HepG2 (cell line): ENCODE data around the gene POLR1E. TPM values are rescaled to one million over a fixed set of nuclear protein-coding genes. Genes with fewer than 3 reads are reported as not detected.

Source experiments
- CEBPZ ChIP-seq: IDR thresholded peaks from 2 replicates; pipeline ENCODE4 v1.6.1; 2012; ENCODE audit warnings: low read length, improper control_type of control experiment
- HCFC1 ChIP-seq: fragments of 150-350 bp; IDR thresholded peaks from 2 replicates; pipeline ENCODE4 v1.6.1; 2014; ENCODE audit warnings: low read depth, low read length
- HNRNPLL ChIP-seq: fragments of 200-400 bp; formaldehyde crosslinking; IDR thresholded peaks from 2 replicates; pipeline ENCODE4 v1.6.1; 2017; ENCODE audit warnings: mild to moderate bottlenecking, low read depth, low read length; ENCODE audit not compliant: poor library complexity, severe bottlenecking
- NR2C2 ChIP-seq: sonication (generic); formaldehyde crosslinking; IDR thresholded peaks from 2 replicates; pipeline ENCODE4 v1.4.0; 2020; ENCODE audit warnings: missing genetic modification reagents, mild to moderate bottlenecking, moderate library complexity, borderline replicate concordance
- SIN3A ChIP-seq: IDR thresholded peaks from 2 replicates; pipeline ENCODE4 v1.6.1; 2011; ENCODE audit warnings: low read depth, mild to moderate bottlenecking, control low read depth, low read length, borderline replicate concordance
- SRSF1 ChIP-seq: fragments of 200-400 bp; formaldehyde crosslinking; optimal IDR thresholded peaks from 2 replicates; pipeline ENCODE3; 2017; ENCODE audit warnings: mild to moderate bottlenecking, low read depth, low read length, moderate library complexity
- ZFY ChIP-seq: sonication (generic); formaldehyde crosslinking; IDR thresholded peaks from 2 replicates; pipeline ENCODE4 v1.4.0; 2020; ENCODE audit warnings: missing genetic modification reagents
- ZMYM4 ChIP-seq: sonication (generic); formaldehyde crosslinking; IDR thresholded peaks from 2 replicates; pipeline ENCODE4 v1.8.1; 2023; ENCODE audit warnings: mild to moderate bottlenecking, missing genetic modification reagents
- ZNF136 ChIP-seq: sonication (generic); formaldehyde crosslinking; IDR thresholded peaks from 2 replicates; pipeline ENCODE4 v1.8.1; 2022; ENCODE audit warnings: low read depth, mild to moderate bottlenecking, moderate library complexity, missing genetic modification reagents
- ZNF629 ChIP-seq: sonication (generic); formaldehyde crosslinking; conservative IDR thresholded peaks from 2 replicates; pipeline ENCODE4 v1.5.0; 2020; ENCODE audit warnings: missing genetic modification reagents
- ZNF646 ChIP-seq: sonication (generic); formaldehyde crosslinking; IDR thresholded peaks from 2 replicates; pipeline ENCODE4 v1.9.0; 2021; ENCODE audit warnings: mild to moderate bottlenecking, missing genetic modification reagents
- ZNF790 ChIP-seq: sonication (generic); formaldehyde crosslinking; IDR thresholded peaks from 2 replicates; pipeline ENCODE4 v1.8.0; 2022; ENCODE audit warnings: missing genetic modification reagents, mild to moderate bottlenecking, borderline replicate concordance
- ZNF878 ChIP-seq: sonication (generic); formaldehyde crosslinking; IDR thresholded peaks from 2 replicates; pipeline ENCODE4 v1.8.1; 2023; ENCODE audit warnings: mild to moderate bottlenecking, missing genetic modification reagents, moderate library complexity
- polyA plus RNA-seq, 8 experiments: library from polyadenylated mRNA; depleted of rRNA in 3 of 8; stranded (reverse) in 7 of 8; unstranded in 1 of 8; fragments of >200 nt; fragmentation: Illumina TruSeq in 4 of 8; extraction: Trizol in 4 of 8; gene quantifications; 2 replicates each; pipeline versions ENCODE4 v1.2.1 to v1.2.3, GENCODE V29; 2011 to 2016; ENCODE audit warnings: low read depth in 4 of 8, missing spikeins in 1 of 8, mixed read lengths in 1 of 8; ENCODE audit not compliant: insufficient read depth in 1 of 8
- total RNA-seq, 5 experiments: library from RNA; depleted of rRNA; stranded (reverse); fragments of >200 nt; fragmentation: Illumina TruSeq; extraction: Trizol; gene quantifications; 2 replicates each; pipeline ENCODE4 v1.2.3, GENCODE V29; 2016; ENCODE audit warnings: low read depth in 1 of 5
- TF ChIP-seq, protein P1 (sequence below): sonication (generic); formaldehyde crosslinking; IDR thresholded peaks from 2 replicates; pipeline ENCODE4 v1.9.0; 2022; ENCODE audit warnings: low read depth, missing genetic modification reagents
- TF ChIP-seq, protein P2 (sequence below): IDR thresholded peaks from 2 replicates; pipeline ENCODE4 v1.6.1; 2016; ENCODE audit warnings: mild to moderate bottlenecking

Gene POLR1E
- total and polyA plus RNA-seq, 2 of the 13 experiments (the other 11 are each of a cell fraction or from before 2014, with no cell fraction given) = 23.0 to 37.8 TPM

DNA sequence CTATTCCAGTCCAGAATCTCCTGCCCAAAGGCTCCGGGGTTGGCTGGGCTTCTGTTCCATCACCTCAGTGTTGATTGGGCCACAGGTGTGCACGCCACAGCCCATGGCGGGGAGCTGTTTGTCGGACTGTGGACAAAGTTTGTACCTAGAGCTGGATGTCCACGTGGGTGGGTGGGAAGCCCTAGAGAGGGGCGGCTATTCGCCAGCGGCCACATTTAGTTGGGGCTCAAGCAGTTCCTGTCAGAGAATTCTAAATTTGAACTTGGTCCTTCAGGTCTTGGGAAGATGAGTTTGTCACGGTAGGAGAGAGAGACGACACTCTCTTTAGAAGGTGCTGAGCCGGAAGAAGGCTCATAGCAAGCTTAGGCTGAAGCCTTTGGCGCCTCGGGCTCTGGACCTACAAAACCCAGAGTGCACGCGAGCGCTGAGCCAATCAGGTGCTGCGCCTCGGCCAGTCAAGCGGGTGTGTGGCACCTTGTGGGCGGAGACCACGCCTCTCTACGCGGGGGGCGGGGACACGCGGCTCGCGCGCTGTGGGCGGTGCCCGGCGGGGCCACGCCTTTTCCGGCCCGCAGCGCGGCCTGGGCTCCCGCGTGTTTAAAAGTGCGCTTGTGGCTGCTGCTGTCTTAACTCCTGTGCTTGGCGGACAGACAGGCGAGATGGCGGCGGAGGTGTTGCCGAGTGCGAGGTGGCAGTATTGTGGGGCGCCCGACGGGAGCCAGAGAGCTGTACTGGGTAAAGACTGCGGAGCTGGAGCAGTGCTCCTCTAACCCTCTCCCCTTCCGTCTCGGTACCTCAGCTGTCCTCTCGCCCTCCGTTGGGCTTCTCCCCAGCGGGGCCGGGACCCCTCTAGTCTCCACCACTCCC lies at the start of gene POLR1E (continued):
- TF ChIP-seq ZNF790 (CRISPR knock-in tag) (no peak), ZMYM4 (peak; percentile 78), HCFC1 (no peak), ZFY (peak; percentile 84), ZNF646 (CRISPR knock-in tag) (no peak), HNRNPLL (peak; percentile 87), SIN3A (peak; percentile 86; the same call in 1 of the 2 replicates), SRSF1 (no peak), CEBPZ (no peak), ZNF136 (CRISPR knock-in tag) (no peak), NR2C2 (CRISPR knock-in tag) (peak; percentile 55; the same call in 1 of the 2 replicates), ZNF878 (CRISPR knock-in tag) (peak; percentile 81; the same call in 1 of the 2 replicates), ZNF629 (CRISPR knock-in tag) (0 out of 2 replicates have a peak, but pooled peaks have one; percentile 7)
- TF ChIP-seq, protein P1, sequence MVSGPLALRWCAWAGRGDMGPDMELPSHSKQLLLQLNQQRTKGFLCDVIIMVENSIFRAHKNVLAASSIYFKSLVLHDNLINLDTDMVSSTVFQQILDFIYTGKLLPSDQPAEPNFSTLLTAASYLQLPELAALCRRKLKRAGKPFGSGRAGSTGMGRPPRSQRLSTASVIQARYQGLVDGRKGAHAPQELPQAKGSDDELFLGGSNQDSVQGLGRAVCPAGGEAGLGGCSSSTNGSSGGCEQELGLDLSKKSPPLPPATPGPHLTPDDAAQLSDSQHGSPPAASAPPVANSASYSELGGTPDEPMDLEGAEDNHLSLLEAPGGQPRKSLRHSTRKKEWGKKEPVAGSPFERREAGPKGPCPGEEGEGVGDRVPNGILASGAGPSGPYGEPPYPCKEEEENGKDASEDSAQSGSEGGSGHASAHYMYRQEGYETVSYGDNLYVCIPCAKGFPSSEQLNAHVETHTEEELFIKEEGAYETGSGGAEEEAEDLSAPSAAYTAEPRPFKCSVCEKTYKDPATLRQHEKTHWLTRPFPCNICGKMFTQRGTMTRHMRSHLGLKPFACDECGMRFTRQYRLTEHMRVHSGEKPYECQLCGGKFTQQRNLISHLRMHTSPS (CRISPR knock-in tag) = no peak
- TF ChIP-seq, protein P2, sequence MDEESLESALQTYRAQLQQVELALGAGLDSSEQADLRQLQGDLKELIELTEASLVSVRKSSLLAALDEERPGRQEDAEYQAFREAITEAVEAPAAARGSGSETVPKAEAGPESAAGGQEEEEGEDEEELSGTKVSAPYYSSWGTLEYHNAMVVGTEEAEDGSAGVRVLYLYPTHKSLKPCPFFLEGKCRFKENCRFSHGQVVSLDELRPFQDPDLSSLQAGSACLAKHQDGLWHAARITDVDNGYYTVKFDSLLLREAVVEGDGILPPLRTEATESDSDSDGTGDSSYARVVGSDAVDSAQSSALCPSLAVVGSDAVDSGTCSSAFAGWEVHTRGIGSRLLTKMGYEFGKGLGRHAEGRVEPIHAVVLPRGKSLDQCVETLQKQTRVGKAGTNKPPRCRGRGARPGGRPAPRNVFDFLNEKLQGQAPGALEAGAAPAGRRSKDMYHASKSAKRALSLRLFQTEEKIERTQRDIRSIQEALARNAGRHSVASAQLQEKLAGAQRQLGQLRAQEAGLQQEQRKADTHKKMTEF (CRISPR knock-in tag) = peak; percentile 73
